HepG2 (cell line): ENCODE measurements around the gene LAMB4. TPM values are rescaled to one million over a fixed set of nuclear protein-coding genes. Genes with fewer than 3 reads are reported as not detected.

Experiments
- CREM ChIP-seq, 2 experiments: sonication (generic) in 1 of 2; formaldehyde crosslinking in 1 of 2; IDR thresholded peaks; 2 replicates each; pipeline versions ENCODE4 v1.4.0 to v1.6.1; 2016 to 2020; ENCODE audit warnings: antibody characterized with exemption in 1 of 2, mild to moderate bottlenecking in 1 of 2, missing genetic modification reagents in 1 of 2
- EP300 ChIP-seq, 3 experiments: sonication (generic) in 1 of 3; formaldehyde crosslinking in 1 of 3; IDR thresholded peaks; 2 replicates each; pipeline versions ENCODE4 v1.5.1 to v1.6.1; 2011 to 2020; ENCODE audit warnings: low read depth in 2 of 3, low read length in 2 of 3, borderline replicate concordance in 1 of 3, improper control_type of control experiment in 1 of 3, mild to moderate bottlenecking in 1 of 3, missing genetic modification reagents in 1 of 3, moderate library complexity in 1 of 3
- HOMEZ ChIP-seq: IDR thresholded peaks from 2 replicates; pipeline ENCODE4 v1.6.1; 2016; ENCODE audit warnings: low read depth
- NR2F6 ChIP-seq, 2 experiments: IDR thresholded peaks; 2 replicates each; pipeline ENCODE4 v1.6.1; 2016; ENCODE audit warnings: antibody characterized with exemption in 1 of 2, mild to moderate bottlenecking in 1 of 2
- ONECUT2 ChIP-seq: sonication (generic); formaldehyde crosslinking; IDR thresholded peaks from 2 replicates; pipeline ENCODE4 v1.4.0; 2020; ENCODE audit warnings: missing genetic modification reagents
- RXRB ChIP-seq: IDR thresholded peaks from 2 replicates; pipeline ENCODE4 v1.6.1; 2016; ENCODE audit warnings: borderline replicate concordance, missing genetic modification reagents, missing compliant biosample characterization
- SOX13 ChIP-seq, 3 experiments: fragments of 450-650 bp in 1 of 3; sonication (generic) in 1 of 3; formaldehyde crosslinking in 1 of 3; IDR thresholded peaks in 2 of 3; conservative IDR thresholded peaks in 1 of 3; 2 replicates each; pipeline versions ENCODE4 v1.5.0 to v1.6.1; 2016 to 2020; ENCODE audit warnings: antibody characterized with exemption in 1 of 3, mild to moderate bottlenecking in 1 of 3, missing compliant biosample characterization in 1 of 3, missing genetic modification reagents in 1 of 3, moderate library complexity in 1 of 3
- ZIK1 ChIP-seq: sonication (generic); formaldehyde crosslinking; IDR thresholded peaks from 2 replicates; pipeline ENCODE4 v1.5.0; 2020; ENCODE audit warnings: mild to moderate bottlenecking, low read depth, missing genetic modification reagents, borderline replicate concordance
- ZNF609 ChIP-seq: sonication (generic); formaldehyde crosslinking; IDR thresholded peaks from 2 replicates; pipeline ENCODE4 v1.4.0; 2020; ENCODE audit warnings: mild to moderate bottlenecking, missing genetic modification reagents, borderline replicate concordance
- ZNF614 ChIP-seq: IDR thresholded peaks from 2 replicates; pipeline ENCODE4 v1.6.1; 2018; ENCODE audit warnings: missing biosample characterization, missing genetic modification reagents, inconsistent platforms, borderline replicate concordance
- ZSCAN25 ChIP-seq: sonication (generic); formaldehyde crosslinking; IDR thresholded peaks from 2 replicates; pipeline ENCODE4 v1.8.0; 2022; ENCODE audit warnings: mild to moderate bottlenecking, missing genetic modification reagents
- polyA plus RNA-seq, 8 experiments: library from polyadenylated mRNA; depleted of rRNA in 3 of 8; stranded (reverse) in 7 of 8; unstranded in 1 of 8; fragments of >200 nt; fragmentation: Illumina TruSeq in 4 of 8; extraction: Trizol in 4 of 8; gene quantifications; 2 replicates each; pipeline versions ENCODE4 v1.2.1 to v1.2.3, GENCODE V29; 2011 to 2016; ENCODE audit warnings: low read depth in 4 of 8, missing spikeins in 1 of 8, mixed read lengths in 1 of 8; ENCODE audit not compliant: insufficient read depth in 1 of 8
- total RNA-seq, 5 experiments: library from RNA; depleted of rRNA; stranded (reverse); fragments of >200 nt; fragmentation: Illumina TruSeq; extraction: Trizol; gene quantifications; 2 replicates each; pipeline ENCODE4 v1.2.3, GENCODE V29; 2016; ENCODE audit warnings: low read depth in 1 of 5
- TF ChIP-seq, protein P1 (sequence below): sonication (generic); formaldehyde crosslinking; IDR thresholded peaks from 2 replicates; pipeline ENCODE4 v1.4.0; 2020; ENCODE audit warnings: mild to moderate bottlenecking, missing genetic modification reagents

LAMB4 gene
- total and polyA plus RNA-seq, 2 of the 13 experiments (the other 11 are each of a cell fraction or from before 2014, with no cell fraction given), result 0.05 TPM; not detected in 1

GRCh38 chr7:108055611-108056021 lies 74.5 kb downstream of the LAMB4 start (continued):
- TF ChIP-seq, protein P1, sequence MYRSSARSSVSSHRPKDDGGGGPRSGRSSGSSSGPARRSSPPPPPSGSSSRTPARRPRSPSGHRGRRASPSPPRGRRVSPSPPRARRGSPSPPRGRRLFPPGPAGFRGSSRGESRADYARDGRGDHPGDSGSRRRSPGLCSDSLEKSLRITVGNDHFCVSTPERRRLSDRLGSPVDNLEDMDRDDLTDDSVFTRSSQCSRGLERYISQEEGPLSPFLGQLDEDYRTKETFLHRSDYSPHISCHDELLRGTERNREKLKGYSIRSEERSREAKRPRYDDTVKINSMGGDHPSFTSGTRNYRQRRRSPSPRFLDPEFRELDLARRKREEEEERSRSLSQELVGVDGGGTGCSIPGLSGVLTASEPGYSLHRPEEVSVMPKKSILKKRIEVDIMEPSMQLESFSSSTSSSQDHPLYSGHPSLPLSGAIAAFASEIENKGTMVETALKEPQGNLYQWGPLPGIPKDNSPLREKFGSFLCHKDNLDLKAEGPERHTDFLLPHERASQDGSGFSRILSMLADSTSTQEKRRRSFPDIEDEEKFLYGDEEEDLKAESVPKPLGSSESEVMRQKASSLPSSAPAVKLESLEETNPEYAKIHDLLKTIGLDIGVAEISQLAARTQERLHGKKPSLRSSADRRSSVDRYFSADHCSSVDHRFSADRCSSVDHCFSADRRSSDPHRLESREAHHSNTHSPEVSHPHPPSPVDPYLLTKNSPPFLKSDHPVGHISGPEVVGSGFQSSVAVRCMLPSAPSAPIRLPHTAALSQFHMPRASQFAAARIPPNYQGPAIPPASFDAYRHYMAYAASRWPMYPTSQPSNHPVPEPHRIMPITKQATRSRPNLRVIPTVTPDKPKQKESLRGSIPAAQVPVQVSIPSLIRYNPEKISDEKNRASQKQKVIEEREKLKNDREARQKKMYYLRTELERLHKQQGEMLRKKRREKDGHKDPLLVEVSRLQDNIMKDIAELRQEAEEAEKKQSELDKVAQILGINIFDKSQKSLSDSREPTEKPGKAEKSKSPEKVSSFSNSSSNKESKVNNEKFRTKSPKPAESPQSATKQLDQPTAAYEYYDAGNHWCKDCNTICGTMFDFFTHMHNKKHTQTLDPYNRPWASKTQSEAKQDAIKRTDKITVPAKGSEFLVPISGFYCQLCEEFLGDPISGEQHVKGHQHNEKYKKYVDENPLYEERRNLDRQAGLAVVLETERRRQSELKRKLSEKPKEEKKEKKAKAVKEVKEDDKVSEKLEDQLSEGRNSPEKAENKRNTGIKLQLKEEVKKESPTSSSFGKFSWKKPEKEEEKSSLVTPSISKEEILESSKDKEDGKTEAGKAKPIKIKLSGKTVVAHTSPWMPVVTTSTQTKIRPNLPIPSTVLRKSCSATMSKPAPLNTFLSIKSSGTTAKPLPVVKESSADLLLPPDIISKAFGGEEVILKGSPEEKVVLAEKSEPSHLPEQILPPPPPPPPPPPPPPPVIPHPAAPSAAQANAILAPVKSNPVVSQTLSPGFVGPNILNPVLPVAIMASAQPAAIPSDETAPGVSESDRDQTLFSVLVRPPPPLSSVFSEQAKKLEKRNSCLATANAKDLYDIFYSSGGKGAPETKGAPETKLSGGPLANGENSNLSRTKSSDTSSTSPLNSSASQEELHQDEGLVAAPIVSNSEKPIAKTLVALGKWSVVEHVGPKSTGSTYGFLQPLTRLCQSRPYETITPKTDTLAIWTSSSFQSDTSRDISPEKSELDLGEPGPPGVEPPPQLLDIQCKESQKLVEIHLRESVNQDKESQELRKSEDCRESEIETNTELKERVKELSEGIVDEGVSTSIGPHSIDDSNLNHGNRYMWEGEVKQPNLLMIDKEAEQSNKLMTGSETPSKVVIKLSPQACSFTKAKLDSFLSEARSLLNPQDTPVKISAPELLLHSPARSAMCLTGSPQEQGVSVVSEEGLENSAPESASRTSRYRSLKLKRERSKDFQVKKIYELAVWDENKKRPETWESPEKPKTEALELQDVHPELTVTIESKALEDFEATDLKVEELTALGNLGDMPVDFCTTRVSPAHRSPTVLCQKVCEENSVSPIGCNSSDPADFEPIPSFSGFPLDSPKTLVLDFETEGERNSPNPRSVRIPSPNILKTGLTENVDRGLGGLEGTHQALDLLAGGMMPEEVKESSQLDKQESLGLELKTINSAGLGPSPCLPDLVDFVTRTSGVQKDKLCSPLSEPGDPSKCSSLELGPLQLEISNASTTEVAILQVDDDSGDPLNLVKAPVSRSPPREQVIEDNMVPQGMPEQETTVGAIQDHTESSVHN (CRISPR knock-in tag), result no peak
- TF ChIP-seq ONECUT2, result no peak
- TF ChIP-seq HOMEZ, result 0 out of 2 replicates have a peak, but pooled peaks have one; percentile 19
- TF ChIP-seq ZSCAN25 (CRISPR knock-in tag), result 0 out of 2 replicates have a peak, but pooled peaks have one; percentile 39
- peak; percentile 52; the same call in 1 of the 2 replicates for TF ChIP-seq ZNF609 (CRISPR knock-in tag)
- no peak for TF ChIP-seq SOX13 (IDR thresholded peaks at IDR 0.05)
- peak in 1 of 2 experiments; percentile 66; a peak in 2 of 4 replicates for TF ChIP-seq SOX13 (CRISPR knock-in tag; conservative IDR thresholded peaks at IDR 0.05 in 1 of 2, IDR thresholded peaks at IDR 0.05 in 1 of 2)
- 0 out of 2 replicates have a peak, but pooled peaks have one; percentile 37 for TF ChIP-seq ZNF614
- 0 out of 2 replicates have a peak, but pooled peaks have one; percentile 26 for TF ChIP-seq RXRB (CRISPR knock-in tag)
- peak in 1 of 2 experiments; percentile 73; a peak in 2 of 4 replicates for TF ChIP-seq EP300 (IDR thresholded peaks at IDR 0.05; ENCODE audit: low read depth in 2 of 2, low read length in 2 of 2)
- peak; percentile 63; the same call in 1 of the 2 replicates for TF ChIP-seq EP300 (CRISPR knock-in tag; IDR thresholded peaks at IDR 0.05; ENCODE audit: borderline replicate concordance)
- TF ChIP-seq NR2F6 (IDR thresholded peaks at IDR 0.05), result no peak
- TF ChIP-seq NR2F6 (CRISPR knock-in tag; IDR thresholded peaks at IDR 0.05), result 0 out of 2 replicates have a peak, but pooled peaks have one; percentile 49
- no peak for TF ChIP-seq ZIK1 (CRISPR knock-in tag)
- TF ChIP-seq CREM (IDR thresholded peaks at IDR 0.05), result peak; percentile 24; the same call in 1 of the 2 replicates
- TF ChIP-seq CREM (CRISPR knock-in tag; IDR thresholded peaks at IDR 0.05), result no peak
